Mucosa of stomach (tissue), 1 donor: Measurements from ENCODE around the gene ENTPD1.
A peak's percentile ranks its signal among the peaks of the same experiment; 100 is the strongest.
"Not testable (repeated sequence)": the region's sequence is repeated elsewhere in the genome, so short reads cannot be mapped to it uniquely, and the experiment has no call there.

ENCODE experiments used
- H3K27me3 ChIP-seq: one replicate; pipeline ENCODE4 v1.7.0; 2013; ENCODE audit warnings: mild to moderate bottlenecking, low read length; ENCODE audit not compliant: control insufficient read depth, insufficient read depth
- H3K36me3 ChIP-seq: one replicate; pipeline ENCODE4 v1.7.0; 2013; ENCODE audit warnings: low read length; ENCODE audit not compliant: control insufficient read depth, insufficient read depth
- H3K4me1 ChIP-seq: one replicate; pipeline ENCODE4 v1.7.0; 2013; ENCODE audit warnings: mild to moderate bottlenecking, low read length; ENCODE audit not compliant: control insufficient read depth, insufficient read depth
- H3K4me3 ChIP-seq: one replicate; pipeline ENCODE4 v1.7.0; 2013; ENCODE audit warnings: low read length
- H3K9ac ChIP-seq: one replicate; pipeline ENCODE4 v1.7.0; 2013; ENCODE audit warnings: mild to moderate bottlenecking, low read length, moderate library complexity
- H3K9me3 ChIP-seq: one replicate; pipeline ENCODE4 v1.7.0; 2013; ENCODE audit warnings: mild to moderate bottlenecking, low read length, moderate library complexity; ENCODE audit not compliant: control insufficient read depth
- donor health status: Pancreatic carcinoma.

Gene ENTPD1

GRCh38 chr10:95905897-95906580 is 150.1 kb downstream of the ENTPD1 start:
- not testable (repeated sequence) for H3K27me3 ChIP-seq, H3K9me3 ChIP-seq, H3K4me3 ChIP-seq, H3K9ac ChIP-seq, H3K36me3 ChIP-seq, H3K4me1 ChIP-seq

- Histone ChIP-seq H3K4me3 (peak overlapping the region; percentile 71), H3K27me3 (no peaks in the 10 kb centered on the region), H3K9me3 (no peaks in the 10 kb centered on the region), H3K4me1 (no peaks in the 10 kb centered on the region), H3K9ac (peak overlapping the region; percentile 46), H3K36me3 (no peaks in the 10 kb centered on the region)
Observed at GRCh38 chr10:95906677-95907455, 150.9 kb downstream of the ENTPD1 start.

GRCh38 chr10:95907456-95908253 is 151.7 kb downstream of the ENTPD1 start, which contains the start of gene CC2D2B:
Gene CC2D2B, plus strand, starts transcription at chr10:95907975. Its CDS starts 3,349 bp downstream, at chr10:95911324.
- no peaks in the 10 kb centered on the region for H3K9me3 ChIP-seq

GRCh38 chr10:95908450-95908849 is 152.5 kb downstream of the ENTPD1 start:
- Histone ChIP-seq H3K4me1 (no peaks in the 10 kb centered on the region), H3K9me3 (no peaks in the 10 kb centered on the region), H3K9ac (no peak overlapping the region), H3K27me3 (no peaks in the 10 kb centered on the region), H3K36me3 (no peaks in the 10 kb centered on the region), H3K4me3 (no peak overlapping the region)

More at GRCh38 chr10:95907456-95908253, 151.7 kb downstream of the ENTPD1 start, which contains the start of gene CC2D2B:
- no peaks in the 10 kb centered on the region for H3K36me3 ChIP-seq
- no peaks in the 10 kb centered on the region for H3K4me1 ChIP-seq
- peak within 1 kb of the TSS; percentile 71 for H3K4me3 ChIP-seq
- peak within 1 kb of the TSS; percentile 46 for H3K9ac ChIP-seq
- H3K27me3 ChIP-seq = no peaks in the 10 kb centered on the region

GRCh38 chr10:95909561-95909960 is 153.6 kb downstream of the ENTPD1 start:
- no peak overlapping the region for H3K9ac ChIP-seq
- no peak overlapping the region for H3K4me3 ChIP-seq
- no peaks in the 10 kb centered on the region for H3K9me3 ChIP-seq
- no peaks in the 10 kb centered on the region for H3K4me1 ChIP-seq
- H3K36me3 ChIP-seq = no peaks in the 10 kb centered on the region
- H3K27me3 ChIP-seq = no peaks in the 10 kb centered on the region

GRCh38 chr10:95916039-95916438 is 160.1 kb downstream of the ENTPD1 start:
- not testable (repeated sequence) for H3K4me3 ChIP-seq, H3K9ac ChIP-seq, H3K27me3 ChIP-seq, H3K9me3 ChIP-seq, H3K36me3 ChIP-seq, H3K4me1 ChIP-seq
